Activated T-helper 1 cell treated with anti-CD3 and anti-CD28 coated beads, Interleukin-12 subunit alpha, Interleukin-12 subunit beta, Interleukin-2, Interleukin-4 antibody, amounts not matched to agents 30 ng/mL and 10 ng/mL and 1 ng/mL, durations not matched to agents 14 hours and 24 hours and 36 hours (primary cell): ENCODE results near the gene TNN. TPM values are rescaled to one million over a fixed set of nuclear protein-coding genes. Genes with fewer than 3 reads are reported as not detected.

Experiments
- DNase-seq: peaks from one replicate; pipeline ENCODE4 v3.0.0; 2021; ENCODE audit warnings: low spot score
- H3K27ac Mint-ChIP-seq: one replicate; pipeline ENCODE4 v1.8.0; 2021; ENCODE audit warnings: mild to moderate bottlenecking, mixed read lengths
- H3K27me3 Mint-ChIP-seq: one replicate; pipeline ENCODE4 v1.8.0; 2022; ENCODE audit warnings: mild to moderate bottlenecking, moderate library complexity, mixed read lengths; ENCODE audit not compliant: insufficient read depth
- H3K36me3 Mint-ChIP-seq: one replicate; pipeline ENCODE4 v1.8.0; 2021; ENCODE audit warnings: low read depth, mixed read lengths
- H3K4me1 Mint-ChIP-seq: one replicate; pipeline ENCODE4 v1.8.0; 2021; ENCODE audit warnings: low read depth, mixed read lengths
- H3K4me3 Mint-ChIP-seq: one replicate; pipeline ENCODE4 v1.8.0; 2021; ENCODE audit warnings: mild to moderate bottlenecking, moderate library complexity, mixed read lengths
- H3K9me3 Mint-ChIP-seq: one replicate; pipeline ENCODE4 v1.8.0; 2021; ENCODE audit warnings: mixed read lengths
- intact Hi-C: fragments of 100-400 bp; cut with micrococcal nuclease; formaldehyde crosslinking; loops from one replicate; pipeline ENCODE4 v1.15.1; 2024
- total RNA-seq: library from RNA; stranded (reverse); gene quantifications from 2 replicates; pipeline ENCODE4 v1.2.3, GENCODE V29; 2022

Gene TNN
- total RNA-seq, 1 donor from 2014 or later, result not detected

- peaks cover 80% of the 10 kb centered on the region for H3K4me1 Mint-ChIP-seq
- no peak overlapping the region for H3K4me3 Mint-ChIP-seq
- H3K9me3 Mint-ChIP-seq, result no peaks in the 10 kb centered on the region
- peak overlapping the region; percentile 33 for H3K27ac Mint-ChIP-seq
- no peaks in the 10 kb centered on the region for H3K27me3 Mint-ChIP-seq
- DNase-seq, result no peak
- peaks cover 67% of the 10 kb centered on the region for H3K36me3 Mint-ChIP-seq
- intact Hi-C loops, result no loop called here
These were observed 112.4 kb downstream of the TNN start for GRCh38 chr1:175179837-175180590.

GRCh38 chr1:175182201-175182746 lies 114.6 kb downstream of the TNN start:
- H3K4me3 Mint-ChIP-seq, result no peak overlapping the region
- intact Hi-C loops, result no loop called here
- H3K4me1 Mint-ChIP-seq, result peaks cover 92% of the 10 kb centered on the region
- H3K27me3 Mint-ChIP-seq, result no peaks in the 10 kb centered on the region
- peaks cover 69% of the 10 kb centered on the region for H3K36me3 Mint-ChIP-seq
- peak overlapping the region; percentile 63 for H3K27ac Mint-ChIP-seq
- no peak for DNase-seq
- no peaks in the 10 kb centered on the region for H3K9me3 Mint-ChIP-seq

- Mint-ChIP-seq H3K4me3 (no peak overlapping the region), H3K36me3 (peaks cover 71% of the 10 kb centered on the region), H3K27ac (peak overlapping the region; percentile 22), H3K4me1 (peaks cover 92% of the 10 kb centered on the region), H3K27me3 (no peaks in the 10 kb centered on the region), H3K9me3 (no peaks in the 10 kb centered on the region)
- DNase-seq, result no peak
- intact Hi-C loops, result no loop called here
These were observed 116.0 kb downstream of the TNN start for GRCh38 chr1:175183586-175183985.

- DNase-seq, result no peak
- no peaks in the 10 kb centered on the region for H3K9me3 Mint-ChIP-seq
- H3K4me3 Mint-ChIP-seq, result peak overlapping the region; percentile 49
- H3K36me3 Mint-ChIP-seq, result peaks cover 80% of the 10 kb centered on the region
- peak overlapping the region; percentile 43 for H3K27ac Mint-ChIP-seq
- intact Hi-C loops, result no loop called here
- peaks cover 96% of the 10 kb centered on the region for H3K4me1 Mint-ChIP-seq
- no peaks in the 10 kb centered on the region for H3K27me3 Mint-ChIP-seq
These were observed 118.3 kb downstream of the TNN start for GRCh38 chr1:175185903-175186302.

GRCh38 chr1:175186433-175187160 lies 119.0 kb downstream of the TNN start:
- intact Hi-C loops, result no loop called here
- Mint-ChIP-seq H3K4me1 (peaks cover 97% of the 10 kb centered on the region), H3K9me3 (no peaks in the 10 kb centered on the region), H3K27me3 (no peaks in the 10 kb centered on the region), H3K4me3 (peak overlapping the region; percentile 70), H3K27ac (peak overlapping the region; percentile 84), H3K36me3 (peaks cover 76% of the 10 kb centered on the region)
- no peak for DNase-seq

GRCh38 chr1:175188936-175189335 lies 121.3 kb downstream of the TNN start:
- peak; percentile 60 for DNase-seq
- intact Hi-C loops, result loop anchor here (1.0 to 2.0 kb wide), 3 partner anchors 20 to 166 kb away; partner anchors contain the start of gene MRPS14
- Mint-ChIP-seq H3K4me1 (peaks cover 75% of the 10 kb centered on the region), H3K27me3 (no peaks in the 10 kb centered on the region), H3K9me3 (no peaks in the 10 kb centered on the region), H3K36me3 (peaks cover 61% of the 10 kb centered on the region), H3K4me3 (peak overlapping the region; percentile 99), H3K27ac (peak overlapping the region; percentile 84)

- peak; percentile 22 for DNase-seq
- Mint-ChIP-seq H3K9me3 (no peaks in the 10 kb centered on the region), H3K4me3 (peak overlapping the region; percentile 99), H3K27me3 (no peaks in the 10 kb centered on the region), H3K4me1 (peaks cover 66% of the 10 kb centered on the region), H3K36me3 (peaks cover 42% of the 10 kb centered on the region), H3K27ac (peak overlapping the region; percentile 84)
- intact Hi-C loops, result loop anchor here (1.0 to 2.0 kb wide), 3 partner anchors 36 to 1015 kb away; partner anchors contain the start of genes CACYBP and COP1
These were observed 124.0 kb downstream of the TNN start for GRCh38 chr1:175191659-175192058.

GRCh38 chr1:175192111-175192629 lies 124.5 kb downstream of the TNN start:
- H3K36me3 Mint-ChIP-seq, result peaks cover 36% of the 10 kb centered on the region
- DNase-seq, result peak; percentile 20
- no peaks in the 10 kb centered on the region for H3K27me3 Mint-ChIP-seq
- intact Hi-C loops, result no loop called here
- H3K27ac Mint-ChIP-seq, result peak overlapping the region; percentile 84
- H3K4me3 Mint-ChIP-seq, result peak overlapping the region; percentile 99
- peaks cover 62% of the 10 kb centered on the region for H3K4me1 Mint-ChIP-seq
- H3K9me3 Mint-ChIP-seq, result no peaks in the 10 kb centered on the region

GRCh38 chr1:175192630-175193526 lies 125.2 kb downstream of the TNN start, which contains the start of gene KIAA0040:
KIAA0040 (minus strand) TSS chr1:175192776; CDS start chr1:175161013, 31,763 bp downstream.
- intact Hi-C loops, result no loop called here
- DNase-seq, result peak; percentile 35
- Mint-ChIP-seq H3K36me3 (peaks cover 29% of the 10 kb centered on the region), H3K27me3 (no peaks in the 10 kb centered on the region), H3K4me3 (peak within 1 kb of the TSS; percentile 99), H3K4me1 (peaks cover 62% of the 10 kb centered on the region), H3K27ac (peak within 1 kb of the TSS; percentile 84), H3K9me3 (no peaks in the 10 kb centered on the region)

- H3K36me3 Mint-ChIP-seq, result peaks cover 24% of the 10 kb centered on the region
- no peak overlapping the region for H3K27ac Mint-ChIP-seq
- peaks cover 60% of the 10 kb centered on the region for H3K4me1 Mint-ChIP-seq
- H3K9me3 Mint-ChIP-seq, result no peaks in the 10 kb centered on the region
- H3K4me3 Mint-ChIP-seq, result peak overlapping the region; percentile 99
- H3K27me3 Mint-ChIP-seq, result no peaks in the 10 kb centered on the region
- intact Hi-C loops, result no loop called here
- no peak for DNase-seq
These were observed 125.9 kb downstream of the TNN start for GRCh38 chr1:175193527-175193910.

GRCh38 chr1:175195281-175195680 lies 127.6 kb downstream of the TNN start:
- Mint-ChIP-seq H3K36me3 (peaks cover 12% of the 10 kb centered on the region), H3K27me3 (peaks cover 8% of the 10 kb centered on the region), H3K9me3 (no peaks in the 10 kb centered on the region), H3K4me1 (peaks cover 42% of the 10 kb centered on the region), H3K4me3 (no peak overlapping the region), H3K27ac (no peak overlapping the region)
- no peak for DNase-seq
- intact Hi-C loops, result no loop called here

GRCh38 chr1:175195798-175196197 lies 128.2 kb downstream of the TNN start:
- peaks cover 7% of the 10 kb centered on the region for H3K36me3 Mint-ChIP-seq
- no peak overlapping the region for H3K27ac Mint-ChIP-seq
- DNase-seq, result no peak
- H3K4me3 Mint-ChIP-seq, result no peak overlapping the region
- peaks cover 9% of the 10 kb centered on the region for H3K27me3 Mint-ChIP-seq
- peaks cover 37% of the 10 kb centered on the region for H3K4me1 Mint-ChIP-seq
- intact Hi-C loops, result no loop called here
- no peaks in the 10 kb centered on the region for H3K9me3 Mint-ChIP-seq
